ENCODE measurements around the gene RIPK1.
"Not testable (repeated sequence)": the region's sequence is repeated elsewhere in the genome, so short reads cannot be mapped to it uniquely, and the experiment has no call there.

The RIPK1 gene

DNA sequence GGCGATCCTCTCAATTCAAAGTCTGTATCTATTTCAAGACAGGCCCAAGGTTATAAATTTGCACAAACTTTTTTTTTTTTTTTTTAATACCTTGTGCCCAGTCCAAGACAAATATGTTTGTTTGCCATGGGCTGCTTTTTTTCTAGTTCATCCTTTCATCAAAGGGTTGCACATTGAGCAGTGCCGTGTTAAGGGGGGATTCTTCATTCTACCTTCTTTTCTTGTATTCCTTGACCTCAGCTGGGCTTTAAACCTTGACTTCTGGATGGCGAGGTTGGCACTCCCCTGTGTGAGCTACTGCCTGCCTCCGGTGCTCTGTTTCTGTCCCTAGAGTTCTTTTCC is 7.4 kb downstream of the RIPK1 start:
- Histone ChIP-seq H3K27me3 (ENCODE audit: control insufficient read depth, insufficient read depth, low read length) (no peaks in the 10 kb centered on the region), H3K36me3 (ENCODE audit: control insufficient read depth, insufficient read depth, low read length) (peaks cover 6% of the 10 kb centered on the region), H3K9ac (ENCODE audit: low read length) (no peak overlapping the region), H3K4me3 (ENCODE audit: low read length) (no peak overlapping the region), H3K9me3 (ENCODE audit: control insufficient read depth, low read length) (no peaks in the 10 kb centered on the region), H3K4me1 (ENCODE audit: control insufficient read depth, insufficient read depth, low read length) (no peaks in the 10 kb centered on the region)

DNA sequence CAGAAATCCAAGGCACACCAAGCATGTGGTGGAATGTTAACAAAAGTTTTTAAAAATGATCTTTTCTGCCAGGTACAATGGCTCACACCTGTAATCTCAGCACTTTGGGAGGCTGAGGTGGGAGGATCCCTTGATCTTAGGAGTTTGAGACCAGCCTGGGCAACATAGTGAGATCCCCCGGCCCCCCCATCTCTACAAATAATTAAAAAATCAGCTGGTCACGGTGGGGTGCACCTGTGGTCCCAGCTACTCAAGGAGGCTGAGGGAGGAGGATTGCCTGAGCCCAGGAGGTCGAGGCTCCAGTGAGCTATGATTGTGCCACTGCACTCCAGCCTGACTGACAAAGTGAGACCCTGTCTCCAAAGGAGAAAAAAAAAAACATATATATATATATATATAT is 8.0 kb downstream of the RIPK1 start:
- H3K9me3 ChIP-seq (ENCODE audit: control insufficient read depth, low read length): no peaks in the 10 kb centered on the region

DNA sequence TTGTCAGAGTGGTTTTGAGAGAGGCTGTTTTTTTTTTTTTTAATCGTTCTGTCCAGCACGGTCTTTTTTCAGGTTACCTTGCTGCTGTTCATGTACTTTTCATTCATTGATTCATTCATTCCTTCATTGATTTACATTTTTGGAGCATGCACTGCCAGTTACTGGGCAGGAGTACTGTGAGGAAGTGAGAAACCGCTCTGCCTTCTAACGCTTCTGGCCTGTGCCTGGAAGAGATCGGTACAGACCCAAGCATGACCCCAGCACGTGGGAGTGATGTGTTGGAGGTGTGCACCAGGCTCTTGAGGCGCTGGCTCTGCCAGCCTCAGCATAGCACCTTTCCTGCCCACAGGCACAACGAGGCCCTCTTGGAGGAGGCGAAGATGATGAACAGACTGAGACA is 9.1 kb downstream of the RIPK1 start:
- Histone ChIP-seq H3K36me3 (ENCODE audit: control insufficient read depth, insufficient read depth, low read length) (peaks cover 6% of the 10 kb centered on the region), H3K4me1 (ENCODE audit: control insufficient read depth, insufficient read depth, low read length) (no peaks in the 10 kb centered on the region), H3K9ac (ENCODE audit: low read length) (no peak overlapping the region), H3K9me3 (ENCODE audit: control insufficient read depth, low read length) (no peaks in the 10 kb centered on the region), H3K27me3 (ENCODE audit: control insufficient read depth, insufficient read depth, low read length) (no peaks in the 10 kb centered on the region), H3K4me3 (ENCODE audit: low read length) (no peak overlapping the region)

More for the DNA sequence above, 8.0 kb downstream of the RIPK1 start:
- Histone ChIP-seq H3K36me3 (ENCODE audit: control insufficient read depth, insufficient read depth, low read length) (peaks cover 6% of the 10 kb centered on the region), H3K9ac (ENCODE audit: low read length) (no peak overlapping the region), H3K4me1 (ENCODE audit: control insufficient read depth, insufficient read depth, low read length) (no peaks in the 10 kb centered on the region), H3K27me3 (ENCODE audit: control insufficient read depth, insufficient read depth, low read length) (no peaks in the 10 kb centered on the region), H3K4me3 (ENCODE audit: low read length) (no peak overlapping the region)

DNA sequence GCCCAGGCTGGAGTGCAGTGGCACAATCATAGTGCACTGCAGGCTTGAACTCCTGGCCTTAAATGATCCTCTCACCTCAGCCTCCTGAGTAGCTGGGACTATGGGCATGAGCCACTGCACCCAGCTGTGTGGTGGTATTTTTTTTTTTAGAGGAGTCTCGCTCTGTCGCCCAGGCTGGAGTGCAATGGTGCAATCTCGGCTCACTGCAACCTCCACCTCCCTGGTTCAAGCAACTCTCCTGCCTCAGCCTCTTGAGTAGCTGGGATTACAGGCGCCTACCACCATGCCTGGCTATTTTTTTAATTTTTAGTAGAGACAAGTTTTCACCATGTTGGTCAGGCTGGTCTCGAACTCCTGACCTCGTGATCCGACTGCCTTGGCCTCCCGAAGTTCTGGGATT is 10.7 kb downstream of the RIPK1 start:
- not testable (repeated sequence) for H3K4me1 ChIP-seq (ENCODE audit: control insufficient read depth, insufficient read depth, low read length); H3K9me3 ChIP-seq (ENCODE audit: control insufficient read depth, low read length); H3K36me3 ChIP-seq (ENCODE audit: control insufficient read depth, insufficient read depth, low read length); H3K9ac ChIP-seq (ENCODE audit: low read length); H3K27me3 ChIP-seq (ENCODE audit: control insufficient read depth, insufficient read depth, low read length); H3K4me3 ChIP-seq (ENCODE audit: low read length)

- Histone ChIP-seq H3K36me3 (ENCODE audit: control insufficient read depth, insufficient read depth, low read length) (peaks cover 6% of the 10 kb centered on the region), H3K9ac (ENCODE audit: low read length) (no peak overlapping the region), H3K9me3 (ENCODE audit: control insufficient read depth, low read length) (no peaks in the 10 kb centered on the region), H3K4me3 (ENCODE audit: low read length) (no peak overlapping the region), H3K27me3 (ENCODE audit: control insufficient read depth, insufficient read depth, low read length) (no peaks in the 10 kb centered on the region), H3K4me1 (ENCODE audit: control insufficient read depth, insufficient read depth, low read length) (no peaks in the 10 kb centered on the region)
Observed at GRCh38 chr6:3079682-3080081, 11.4 kb downstream of the RIPK1 start.

DNA sequence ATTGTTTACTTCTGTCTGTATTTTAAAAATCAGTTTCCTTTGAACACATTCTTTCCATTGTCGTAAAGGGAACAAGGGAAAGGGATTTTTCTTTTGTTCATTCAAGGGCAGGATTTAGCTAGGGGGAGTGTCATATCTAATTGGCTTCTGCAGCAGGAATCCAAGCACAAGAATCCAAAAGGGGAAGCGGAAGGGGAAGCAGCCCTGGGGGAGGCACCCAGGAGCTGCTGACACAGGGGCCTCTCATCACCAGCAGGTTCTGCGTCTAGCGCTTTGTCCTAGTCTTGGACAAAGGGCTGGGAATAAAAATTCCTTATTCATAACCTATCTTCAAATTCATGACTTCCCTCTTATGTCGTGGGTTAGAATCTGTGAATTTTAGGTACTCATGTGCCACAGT is 13.7 kb downstream of the RIPK1 start:
- Histone ChIP-seq H3K4me1 (ENCODE audit: control insufficient read depth, insufficient read depth, low read length) (no peaks in the 10 kb centered on the region), H3K9ac (ENCODE audit: low read length) (no peak overlapping the region), H3K36me3 (ENCODE audit: control insufficient read depth, insufficient read depth, low read length) (peaks cover 6% of the 10 kb centered on the region), H3K9me3 (ENCODE audit: control insufficient read depth, low read length) (no peaks in the 10 kb centered on the region), H3K4me3 (ENCODE audit: low read length) (no peak overlapping the region), H3K27me3 (ENCODE audit: control insufficient read depth, insufficient read depth, low read length) (no peaks in the 10 kb centered on the region)

- peaks cover 13% of the 10 kb centered on the region for H3K36me3 ChIP-seq (ENCODE audit: control insufficient read depth, insufficient read depth, low read length)
- no peaks in the 10 kb centered on the region for H3K9me3 ChIP-seq (ENCODE audit: control insufficient read depth, low read length)
- no peak overlapping the region for H3K4me3 ChIP-seq (ENCODE audit: low read length)
- H3K27me3 ChIP-seq (ENCODE audit: control insufficient read depth, insufficient read depth, low read length): no peaks in the 10 kb centered on the region
- H3K9ac ChIP-seq (ENCODE audit: low read length): no peak overlapping the region
- H3K4me1 ChIP-seq (ENCODE audit: control insufficient read depth, insufficient read depth, low read length): no peaks in the 10 kb centered on the region
Observed at GRCh38 chr6:3085074-3085473, 16.8 kb downstream of the RIPK1 start.

GRCh38 chr6:3086282-3086946 is 18.1 kb downstream of the RIPK1 start:
- Histone ChIP-seq H3K4me1 (ENCODE audit: control insufficient read depth, insufficient read depth, low read length) (no peaks in the 10 kb centered on the region), H3K9ac (ENCODE audit: low read length) (no peak overlapping the region), H3K36me3 (ENCODE audit: control insufficient read depth, insufficient read depth, low read length) (peaks cover 16% of the 10 kb centered on the region), H3K4me3 (ENCODE audit: low read length) (no peak overlapping the region), H3K27me3 (ENCODE audit: control insufficient read depth, insufficient read depth, low read length) (no peaks in the 10 kb centered on the region), H3K9me3 (ENCODE audit: control insufficient read depth, low read length) (no peaks in the 10 kb centered on the region)

DNA sequence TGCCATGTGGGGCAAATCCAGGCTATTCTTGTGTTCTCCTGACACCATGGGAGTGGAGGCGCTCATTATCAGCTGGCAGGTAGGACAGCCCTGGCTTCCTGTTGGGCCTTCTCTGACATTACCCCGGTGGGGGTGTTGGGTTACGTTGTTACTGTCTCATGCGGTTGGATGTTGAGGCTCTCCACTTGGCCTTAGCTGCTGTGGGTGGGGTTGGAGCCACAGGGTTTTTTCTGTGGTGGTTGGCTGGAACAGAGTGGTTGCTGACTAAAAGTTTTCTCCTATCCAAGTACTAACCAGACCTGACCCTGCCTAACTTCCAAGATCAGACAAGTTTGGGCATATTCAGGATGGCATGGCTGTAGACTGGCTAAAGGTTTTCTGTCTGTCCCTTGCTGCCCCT is 20.2 kb downstream of the RIPK1 start:
- no peak overlapping the region for H3K4me3 ChIP-seq (ENCODE audit: low read length)
- H3K9me3 ChIP-seq (ENCODE audit: control insufficient read depth, low read length): no peaks in the 10 kb centered on the region
- H3K27me3 ChIP-seq (ENCODE audit: control insufficient read depth, insufficient read depth, low read length): no peaks in the 10 kb centered on the region
- no peak overlapping the region for H3K9ac ChIP-seq (ENCODE audit: low read length)
- peaks cover 16% of the 10 kb centered on the region for H3K36me3 ChIP-seq (ENCODE audit: control insufficient read depth, insufficient read depth, low read length)
- no peaks in the 10 kb centered on the region for H3K4me1 ChIP-seq (ENCODE audit: control insufficient read depth, insufficient read depth, low read length)

DNA sequence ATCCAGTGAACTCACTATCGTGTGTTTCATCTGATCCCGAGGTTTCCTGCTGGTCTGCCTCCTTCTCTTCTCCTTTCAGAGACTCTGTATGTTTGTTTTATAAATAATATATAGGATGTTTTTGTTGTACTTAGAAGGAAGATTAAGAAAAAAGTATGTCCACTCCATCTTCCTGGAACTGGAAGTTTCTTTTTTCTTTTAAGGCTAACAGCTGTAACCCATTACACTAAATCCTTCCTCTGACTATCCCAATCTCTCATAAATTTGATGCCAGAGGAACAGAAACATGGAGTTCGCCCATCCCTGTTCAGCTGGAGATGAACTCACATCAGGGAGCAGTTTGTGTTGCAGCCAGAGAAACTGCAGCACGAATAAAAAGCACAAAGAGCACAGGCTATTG is 20.7 kb downstream of the RIPK1 start:
- Histone ChIP-seq H3K9me3 (ENCODE audit: control insufficient read depth, low read length) (no peaks in the 10 kb centered on the region), H3K4me3 (ENCODE audit: low read length) (no peak overlapping the region), H3K36me3 (ENCODE audit: control insufficient read depth, insufficient read depth, low read length) (peaks cover 16% of the 10 kb centered on the region), H3K27me3 (ENCODE audit: control insufficient read depth, insufficient read depth, low read length) (no peaks in the 10 kb centered on the region), H3K4me1 (ENCODE audit: control insufficient read depth, insufficient read depth, low read length) (no peaks in the 10 kb centered on the region), H3K9ac (ENCODE audit: low read length) (no peak overlapping the region)

DNA sequence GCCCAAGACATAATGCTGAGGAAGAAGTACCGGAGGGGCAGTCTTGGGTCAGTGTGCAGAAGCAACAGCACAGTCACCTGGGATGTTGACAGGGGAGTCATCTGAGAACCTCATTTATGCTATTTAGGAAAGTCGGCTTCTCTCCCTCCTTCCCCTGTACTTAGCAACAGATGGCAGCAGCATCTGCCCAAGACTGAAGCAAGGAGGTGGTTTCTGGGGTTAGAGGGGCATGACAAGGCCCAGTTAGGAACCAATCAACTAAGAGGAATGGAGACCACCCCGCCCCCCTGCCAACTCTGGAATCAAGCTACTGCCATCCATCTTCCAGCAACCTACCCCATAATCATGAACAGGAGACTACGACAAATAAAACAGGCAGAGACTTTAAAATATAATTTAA is 21.7 kb downstream of the RIPK1 start:
- Histone ChIP-seq H3K36me3 (ENCODE audit: control insufficient read depth, insufficient read depth, low read length) (peaks cover 16% of the 10 kb centered on the region), H3K9ac (ENCODE audit: low read length) (no peak overlapping the region), H3K27me3 (ENCODE audit: control insufficient read depth, insufficient read depth, low read length) (no peaks in the 10 kb centered on the region), H3K4me1 (ENCODE audit: control insufficient read depth, insufficient read depth, low read length) (no peaks in the 10 kb centered on the region), H3K9me3 (ENCODE audit: control insufficient read depth, low read length) (no peaks in the 10 kb centered on the region), H3K4me3 (ENCODE audit: low read length) (no peak overlapping the region)

- no peak overlapping the region for H3K4me3 ChIP-seq (ENCODE audit: low read length)
- H3K9me3 ChIP-seq (ENCODE audit: control insufficient read depth, low read length): no peaks in the 10 kb centered on the region
- H3K36me3 ChIP-seq (ENCODE audit: control insufficient read depth, insufficient read depth, low read length): peaks cover 6% of the 10 kb centered on the region
- H3K4me1 ChIP-seq (ENCODE audit: control insufficient read depth, insufficient read depth, low read length): no peaks in the 10 kb centered on the region
- H3K9ac ChIP-seq (ENCODE audit: low read length): no peak overlapping the region
- no peaks in the 10 kb centered on the region for H3K27me3 ChIP-seq (ENCODE audit: control insufficient read depth, insufficient read depth, low read length)
Observed at GRCh38 chr6:3094815-3095214, 26.5 kb downstream of the RIPK1 start.

- Histone ChIP-seq H3K4me1 (ENCODE audit: control insufficient read depth, insufficient read depth, low read length) (no peaks in the 10 kb centered on the region), H3K9ac (ENCODE audit: low read length) (no peak overlapping the region), H3K9me3 (ENCODE audit: control insufficient read depth, low read length) (no peaks in the 10 kb centered on the region), H3K27me3 (ENCODE audit: control insufficient read depth, insufficient read depth, low read length) (no peaks in the 10 kb centered on the region), H3K36me3 (ENCODE audit: control insufficient read depth, insufficient read depth, low read length) (no peaks in the 10 kb centered on the region), H3K4me3 (ENCODE audit: low read length) (no peak overlapping the region)
Observed at GRCh38 chr6:3102875-3103274, 34.6 kb downstream of the RIPK1 start.

Measured in mucosa of stomach (tissue), 1 donor.